Loucy (cell line): ENCODE data around the gene KDELR3.

Experiments
- H2AFZ ChIP-seq: fragments of 200-600 bp; sonication (generic); 2 replicates; pipeline ENCODE4 v1.6.0; 2016; ENCODE audit warnings: antibody characterized with exemption, mild to moderate bottlenecking, low read length, moderate library complexity
- H3F3A ChIP-seq: fragments of 200-600 bp; 2 replicates; pipeline ENCODE4 v1.6.0; 2016; ENCODE audit warnings: antibody characterized with exemption, low read depth, mild to moderate bottlenecking
- H3K27me3 ChIP-seq: fragments of 200-600 bp; sonication (generic); 2 replicates; pipeline ENCODE4 v1.6.1; 2014; ENCODE audit warnings: low read length, mild to moderate bottlenecking; ENCODE audit not compliant: insufficient read depth, poor library complexity, severe bottlenecking
- H3K36me3 ChIP-seq: fragments of 200-600 bp; sonication (generic); 2 replicates; pipeline ENCODE4 v1.6.1; 2016; ENCODE audit warnings: low read length; ENCODE audit not compliant: insufficient read depth
- H3K4me1 ChIP-seq: fragments of 200-600 bp; sonication (generic); 2 replicates; pipeline ENCODE4 v1.5.1; 2014; ENCODE audit warnings: low read length, mild to moderate bottlenecking; ENCODE audit not compliant: insufficient read depth, poor library complexity, severe bottlenecking
- H3K4me2 ChIP-seq: fragments of 200-600 bp; sonication (generic); 2 replicates; pipeline ENCODE4 v1.6.0; 2014; ENCODE audit warnings: antibody characterized with exemption, low read length, low read depth, mild to moderate bottlenecking; ENCODE audit not compliant: poor library complexity, severe bottlenecking
- H3K4me3 ChIP-seq: fragments of 200-600 bp; sonication (generic); 2 replicates; pipeline ENCODE4 v1.5.1; 2014; ENCODE audit warnings: low read length, mild to moderate bottlenecking, mixed read lengths; ENCODE audit not compliant: poor library complexity, severe bottlenecking
- H3K79me2 ChIP-seq: fragments of 200-600 bp; sonication (generic); 2 replicates; pipeline ENCODE4 v1.6.1; 2014; ENCODE audit warnings: low read length; ENCODE audit not compliant: insufficient read depth
- H3K9ac ChIP-seq: fragments of 200-600 bp; sonication (generic); 2 replicates; pipeline ENCODE4 v1.6.0; 2014; ENCODE audit warnings: mild to moderate bottlenecking, low read depth, low read length, moderate library complexity; ENCODE audit not compliant: poor library complexity, severe bottlenecking
- H3K9me2 ChIP-seq: fragments of 200-600 bp; sonication (generic); replicated peaks from 2 replicates; pipeline ENCODE4 v1.6.1; 2016; ENCODE audit warnings: low read depth, low read length, mixed read lengths
- H3K9me3 ChIP-seq: fragments of 200-600 bp; sonication (generic); 2 replicates; pipeline ENCODE4 v1.6.1; 2014; ENCODE audit warnings: mild to moderate bottlenecking, antibody characterized with exemption, low read length, low read depth; ENCODE audit not compliant: insufficient read depth
- H4K20me1 ChIP-seq: fragments of 200-600 bp; sonication (generic); 2 replicates; pipeline ENCODE4 v1.6.0; 2014; ENCODE audit warnings: antibody characterized with exemption, low read length, mild to moderate bottlenecking; ENCODE audit not compliant: insufficient read depth, poor library complexity, severe bottlenecking
- CTCF ChIP-seq: fragments of 200-600 bp; sonication (generic); conservative IDR thresholded peaks from 2 replicates; pipeline ENCODE4 v1.5.1; 2014; ENCODE audit warnings: mild to moderate bottlenecking, antibody characterized with exemption, low read length
- EZH2phosphoT487 ChIP-seq: fragments of 200-600 bp; IDR thresholded peaks from 2 replicates; pipeline ENCODE4 v1.6.1; 2018; ENCODE audit warnings: antibody characterized with exemption, mild to moderate bottlenecking, moderate library complexity, borderline replicate concordance

The KDELR3 gene

GRCh38 chr22:38423512-38424503 lies 44.1 kb upstream of the KDELR3 start:
- H3K27me3 ChIP-seq = no peaks in the 10 kb centered on the region
- TF ChIP-seq CTCF (no peak), EZH2phosphoT487 (no peak)
- no peaks in the 10 kb centered on the region for H3K9me3 ChIP-seq
- no peaks in the 10 kb centered on the region for H3F3A ChIP-seq
- no peak overlapping the region for H2AFZ ChIP-seq
- no peaks in the 10 kb centered on the region for H3K79me2 ChIP-seq
- H4K20me1 ChIP-seq = no peaks in the 10 kb centered on the region
- H3K4me2 ChIP-seq = no peak overlapping the region
- no peaks in the 10 kb centered on the region for H3K36me3 ChIP-seq
- no peak overlapping the region for H3K9ac ChIP-seq
- no peaks in the 10 kb centered on the region for H3K4me1 ChIP-seq
- no peaks in the 10 kb centered on the region for H3K9me2 ChIP-seq
- H3K4me3 ChIP-seq = no peak overlapping the region

- TF ChIP-seq EZH2phosphoT487 (no peak), CTCF (no peak)
- H3K27me3 ChIP-seq = no peaks in the 10 kb centered on the region
- H3K9ac ChIP-seq = no peak overlapping the region
- no peak overlapping the region for H3K4me2 ChIP-seq
- H3K9me3 ChIP-seq = no peaks in the 10 kb centered on the region
- no peaks in the 10 kb centered on the region for H3K36me3 ChIP-seq
- no peak overlapping the region for H3K4me3 ChIP-seq
- H2AFZ ChIP-seq = no peak overlapping the region
- no peaks in the 10 kb centered on the region for H4K20me1 ChIP-seq
- H3F3A ChIP-seq = no peaks in the 10 kb centered on the region
- H3K4me1 ChIP-seq = no peaks in the 10 kb centered on the region
- no peaks in the 10 kb centered on the region for H3K9me2 ChIP-seq
- H3K79me2 ChIP-seq = no peaks in the 10 kb centered on the region
Measured at GRCh38 chr22:38424525-38425080, 43.3 kb upstream of the KDELR3 start.

GRCh38 chr22:38426628-38427027 lies 41.3 kb upstream of the KDELR3 start:
- Histone ChIP-seq H3F3A (no peaks in the 10 kb centered on the region), H4K20me1 (no peaks in the 10 kb centered on the region), H3K27me3 (no peaks in the 10 kb centered on the region), H3K9ac (no peak overlapping the region), H3K79me2 (no peaks in the 10 kb centered on the region), H3K4me3 (no peak overlapping the region), H3K9me2 (no peaks in the 10 kb centered on the region), H3K36me3 (no peaks in the 10 kb centered on the region), H3K9me3 (no peaks in the 10 kb centered on the region), H3K4me2 (no peak overlapping the region), H3K4me1 (no peaks in the 10 kb centered on the region), H2AFZ (no peak overlapping the region)
- TF ChIP-seq CTCF (no peak), EZH2phosphoT487 (no peak)
